NCI-H2029 treated with DMSO at 0.1 percent for 48 hours (cell line): ENCODE data around the gene MINDY3.
"Not testable (repeated sequence)": the region's sequence is repeated elsewhere in the genome, so short reads cannot be mapped to it uniquely, and the experiment has no call there.

ENCODE experiments used
- DNase-seq: peaks from one replicate; lab custom pipeline; 2025; lab: John Stamatoyannopoulos, UW

Gene MINDY3

GRCh38 chr10:15859906-15860691, at the start of gene MINDY3:
TSS of gene MINDY3 (minus strand) at chr10:15860507. CDS start at chr10:15860299, 208 bp downstream.
- DNase-seq, result peak; percentile 24

GRCh38 chr10:15901889-15902288, 41.6 kb upstream of the MINDY3 start:
- no peak for DNase-seq

GRCh38 chr10:15898046-15898445, 37.7 kb upstream of the MINDY3 start:
- DNase-seq, result no peak

- no peak for DNase-seq
These were observed 37.0 kb upstream of the MINDY3 start for GRCh38 chr10:15897287-15897686.

- DNase-seq, result no peak
These were observed 36.3 kb upstream of the MINDY3 start for GRCh38 chr10:15896654-15897053.

- DNase-seq, result no peak
These were observed 24.1 kb upstream of the MINDY3 start for GRCh38 chr10:15884447-15884846.

GRCh38 chr10:15881542-15881941, 21.2 kb upstream of the MINDY3 start:
- DNase-seq, result no peak

- peak; percentile 14 for DNase-seq
These were observed 19.4 kb upstream of the MINDY3 start for GRCh38 chr10:15879663-15880062.

GRCh38 chr10:15879058-15879457, 18.8 kb upstream of the MINDY3 start:
- no peak for DNase-seq

- no peak for DNase-seq
These were observed 17.7 kb upstream of the MINDY3 start for GRCh38 chr10:15877836-15878576.

GRCh38 chr10:15876274-15876673, 16.0 kb upstream of the MINDY3 start:
- not testable (repeated sequence) for DNase-seq

- DNase-seq, result not testable (repeated sequence)
These were observed 12.3 kb upstream of the MINDY3 start for GRCh38 chr10:15872645-15873044.

- no peak for DNase-seq
These were observed 11.5 kb upstream of the MINDY3 start for GRCh38 chr10:15871823-15872222.

- no peak for DNase-seq
These were observed 9.6 kb upstream of the MINDY3 start for GRCh38 chr10:15869935-15870334.

- DNase-seq, result no peak
These were observed 7.7 kb upstream of the MINDY3 start for GRCh38 chr10:15868006-15868405.

GRCh38 chr10:15865304-15865703, 5.0 kb upstream of the MINDY3 start:
- DNase-seq, result no peak

GRCh38 chr10:15864419-15864818, 4.1 kb upstream of the MINDY3 start:
- DNase-seq, result no peak

- DNase-seq, result peak; percentile 24
These were observed 3.4 kb upstream of the MINDY3 start for GRCh38 chr10:15863733-15864132.

GRCh38 chr10:15863323-15863722, 3.0 kb upstream of the MINDY3 start:
- DNase-seq, result no peak

- DNase-seq, result no peak
These were observed 440 bp upstream of the MINDY3 start for GRCh38 chr10:15860692-15861201.

GRCh38 chr10:15859509-15859905, 800 bp downstream of the MINDY3 start:
- DNase-seq, result no peak

- no peak for DNase-seq
These were observed 1.4 kb downstream of the MINDY3 start for GRCh38 chr10:15858861-15859281.

- no peak for DNase-seq
These were observed 3.2 kb downstream of the MINDY3 start for GRCh38 chr10:15857107-15857575.
